Measurements from ENCODE around the gene ZNF33A.

DNA sequence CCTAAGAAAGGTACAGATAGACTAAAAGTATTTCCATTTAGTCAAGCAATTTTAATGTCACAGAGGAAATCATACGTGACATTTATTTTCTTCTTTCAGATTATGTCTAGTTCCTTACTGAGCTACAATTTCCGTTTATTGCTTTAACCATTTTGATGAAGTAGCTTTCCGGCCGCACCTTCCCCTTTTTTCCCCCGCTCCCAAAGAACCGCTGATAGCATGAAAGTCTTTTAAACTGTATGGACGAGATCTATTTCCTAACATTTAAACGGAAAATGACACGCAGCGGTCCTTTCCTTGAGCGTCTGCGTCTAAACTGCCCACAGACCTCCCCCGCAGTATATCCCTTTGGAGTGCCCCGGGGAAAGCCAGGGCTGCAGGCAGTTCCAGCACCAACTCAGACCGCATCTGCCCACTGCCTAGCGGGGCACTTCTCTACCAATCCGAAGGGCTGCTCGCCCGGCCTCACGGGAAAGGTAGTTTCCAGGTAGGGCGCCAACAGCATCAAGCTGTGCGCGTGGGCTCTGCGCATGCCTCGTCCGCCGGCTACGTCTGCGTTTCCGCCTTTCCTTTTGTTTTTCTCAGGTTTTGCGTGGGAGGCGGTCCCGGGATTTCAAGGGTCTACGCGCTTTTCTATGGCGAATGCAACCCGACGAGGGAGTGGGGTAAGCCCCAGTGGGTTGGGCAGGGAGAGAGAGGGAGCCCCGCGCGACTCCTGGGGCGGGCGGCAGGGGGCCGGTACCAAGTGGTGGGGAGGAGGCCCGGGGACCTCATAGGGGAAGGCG, at the start of gene ZNF33A:
- TF ChIP-seq MAFK (IDR thresholded peaks at IDR 0.05; ENCODE audit: low read depth, low read length) (no peak), SMC3 (IDR thresholded peaks at IDR 0.05; ENCODE audit: low read depth, low read length) (no peak), POLR2A (IDR thresholded peaks at IDR 0.05; ENCODE audit: low read depth, low read length) (no peak), RFX5 (IDR thresholded peaks at IDR 0.05; ENCODE audit: low read depth, low read length) (no peak), MXI1 (IDR thresholded peaks at IDR 0.05; ENCODE audit: borderline replicate concordance, low read depth, low read length) (0 out of 2 replicates have a peak, but pooled peaks have one; percentile 14), FOS (IDR thresholded peaks at IDR 0.05; ENCODE audit: low read depth, low read length) (no peak), NFE2L2 (IDR thresholded peaks at IDR 0.05; ENCODE audit: low read depth, low read length) (no peak), BHLHE40 (IDR thresholded peaks at IDR 0.05; ENCODE audit: low read depth, low read length) (no peak), MAZ (IDR thresholded peaks at IDR 0.05; ENCODE audit: borderline replicate concordance, low read depth, low read length) (no peak), CEBPB (IDR thresholded peaks at IDR 0.05; ENCODE audit: low read depth, low read length) (no peak), RAD21 (IDR thresholded peaks at IDR 0.05; ENCODE audit: low read length) (no peak)
- TF ChIP-seq, protein P1, sequence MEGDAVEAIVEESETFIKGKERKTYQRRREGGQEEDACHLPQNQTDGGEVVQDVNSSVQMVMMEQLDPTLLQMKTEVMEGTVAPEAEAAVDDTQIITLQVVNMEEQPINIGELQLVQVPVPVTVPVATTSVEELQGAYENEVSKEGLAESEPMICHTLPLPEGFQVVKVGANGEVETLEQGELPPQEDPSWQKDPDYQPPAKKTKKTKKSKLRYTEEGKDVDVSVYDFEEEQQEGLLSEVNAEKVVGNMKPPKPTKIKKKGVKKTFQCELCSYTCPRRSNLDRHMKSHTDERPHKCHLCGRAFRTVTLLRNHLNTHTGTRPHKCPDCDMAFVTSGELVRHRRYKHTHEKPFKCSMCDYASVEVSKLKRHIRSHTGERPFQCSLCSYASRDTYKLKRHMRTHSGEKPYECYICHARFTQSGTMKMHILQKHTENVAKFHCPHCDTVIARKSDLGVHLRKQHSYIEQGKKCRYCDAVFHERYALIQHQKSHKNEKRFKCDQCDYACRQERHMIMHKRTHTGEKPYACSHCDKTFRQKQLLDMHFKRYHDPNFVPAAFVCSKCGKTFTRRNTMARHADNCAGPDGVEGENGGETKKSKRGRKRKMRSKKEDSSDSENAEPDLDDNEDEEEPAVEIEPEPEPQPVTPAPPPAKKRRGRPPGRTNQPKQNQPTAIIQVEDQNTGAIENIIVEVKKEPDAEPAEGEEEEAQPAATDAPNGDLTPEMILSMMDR (conservative IDR thresholded peaks at IDR 0.05; ENCODE audit: low read depth, low read length) = no peak
- TF ChIP-seq, protein P2, sequence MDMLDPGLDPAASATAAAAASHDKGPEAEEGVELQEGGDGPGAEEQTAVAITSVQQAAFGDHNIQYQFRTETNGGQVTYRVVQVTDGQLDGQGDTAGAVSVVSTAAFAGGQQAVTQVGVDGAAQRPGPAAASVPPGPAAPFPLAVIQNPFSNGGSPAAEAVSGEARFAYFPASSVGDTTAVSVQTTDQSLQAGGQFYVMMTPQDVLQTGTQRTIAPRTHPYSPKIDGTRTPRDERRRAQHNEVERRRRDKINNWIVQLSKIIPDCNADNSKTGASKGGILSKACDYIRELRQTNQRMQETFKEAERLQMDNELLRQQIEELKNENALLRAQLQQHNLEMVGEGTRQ (IDR thresholded peaks at IDR 0.05; ENCODE audit: low read depth, low read length) = no peak

All from IMR-90 (cell line).